ENCODE measurements around the gene CLCNKB.
A peak's percentile ranks its signal among the peaks of the same experiment; 100 is the strongest.
"Not testable (repeated sequence)": the region's sequence is repeated elsewhere in the genome, so short reads cannot be mapped to it uniquely, and the experiment has no call there.

Gene CLCNKB

DNA sequence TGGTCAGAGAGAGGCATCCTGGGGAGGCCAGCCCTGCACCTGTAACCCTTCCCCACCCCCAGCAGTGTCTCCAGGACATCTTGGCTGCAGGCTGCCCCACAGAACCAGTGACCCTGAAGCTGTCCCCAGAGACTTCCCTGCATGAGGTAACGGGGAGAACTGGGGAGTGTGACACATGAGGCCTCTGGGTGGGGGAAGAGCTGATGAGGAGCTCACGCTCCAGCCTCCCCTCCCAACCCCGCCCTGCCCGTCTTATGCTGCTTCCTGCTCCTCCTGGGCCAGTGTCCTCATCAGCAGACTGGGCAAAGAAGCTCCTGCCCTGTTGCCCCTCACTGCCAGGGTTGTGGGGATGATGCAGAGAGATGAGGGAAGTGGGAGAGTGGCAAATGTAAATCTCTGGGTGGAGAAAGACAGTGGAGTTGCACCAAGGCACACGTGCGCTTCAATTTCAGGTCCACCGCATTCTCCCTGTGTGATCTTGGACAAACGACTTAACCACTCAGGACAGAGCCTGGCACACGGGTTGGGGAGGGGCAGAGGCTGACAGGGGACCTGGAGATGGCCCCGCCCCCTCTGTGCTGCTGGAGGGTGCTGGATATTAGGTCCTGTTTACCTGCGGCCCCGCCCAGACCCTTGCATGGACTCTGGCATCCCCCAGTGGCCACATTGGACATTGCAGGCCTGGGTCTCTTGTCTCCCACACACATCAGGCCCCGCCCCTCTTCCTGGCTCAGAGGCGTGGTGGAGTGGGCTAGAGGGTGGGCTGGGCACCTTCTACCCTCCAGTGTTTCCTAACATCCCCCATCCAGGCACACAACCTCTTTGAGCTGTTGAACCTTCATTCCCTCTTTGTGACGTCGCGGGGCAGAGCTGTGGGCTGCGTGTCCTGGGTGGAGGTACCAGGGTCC is 12.3 kb downstream of the CLCNKB start:
- DNase-seq: peak in 46 of 56 donors; percentile 2 to 83 (median 42)

GRCh38 chr1:16056521-16056912 is 12.9 kb downstream of the CLCNKB start:
- DNase-seq: not testable (repeated sequence)

GRCh38 chr1:16057314-16057915 is 13.8 kb downstream of the CLCNKB start:
- not testable (repeated sequence) for DNase-seq

DNA sequence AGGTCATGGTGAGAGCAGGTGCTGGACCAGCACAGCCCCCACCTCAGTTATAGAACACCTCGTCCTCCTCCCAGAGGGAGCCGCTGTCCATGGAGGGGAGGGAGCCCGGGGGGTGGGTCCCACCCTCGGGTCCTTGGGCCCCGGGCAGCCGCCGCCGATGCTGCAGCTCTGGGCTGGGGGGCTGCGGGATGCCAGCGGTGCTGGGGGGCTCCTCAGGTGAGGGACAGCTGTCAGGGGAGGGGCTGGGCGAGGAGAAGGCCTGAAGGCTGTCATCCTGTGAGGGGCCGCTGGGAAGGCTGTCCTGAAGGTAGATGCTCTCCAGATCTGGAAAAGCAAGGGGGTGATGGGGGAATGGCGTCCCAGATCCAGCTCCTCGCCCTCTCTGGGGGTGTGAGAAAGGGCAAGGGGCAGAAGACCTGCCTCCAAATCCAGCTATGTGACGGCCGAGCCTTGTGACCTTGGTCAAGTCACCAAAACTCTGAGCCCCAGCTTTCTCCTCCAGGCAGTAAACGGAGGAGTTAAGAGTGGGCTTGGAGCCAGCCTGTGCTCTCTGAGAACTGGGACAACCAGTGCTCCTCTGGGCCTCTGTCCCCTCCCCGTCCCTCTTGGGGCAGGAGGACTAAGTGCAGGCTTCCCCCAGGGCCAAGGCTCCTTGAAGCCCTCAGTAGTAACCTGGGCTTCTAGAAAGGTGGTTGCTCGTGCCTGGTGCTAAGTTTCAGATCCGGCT is 15.0 kb downstream of the CLCNKB start:
- not testable (repeated sequence) for DNase-seq

DNA sequence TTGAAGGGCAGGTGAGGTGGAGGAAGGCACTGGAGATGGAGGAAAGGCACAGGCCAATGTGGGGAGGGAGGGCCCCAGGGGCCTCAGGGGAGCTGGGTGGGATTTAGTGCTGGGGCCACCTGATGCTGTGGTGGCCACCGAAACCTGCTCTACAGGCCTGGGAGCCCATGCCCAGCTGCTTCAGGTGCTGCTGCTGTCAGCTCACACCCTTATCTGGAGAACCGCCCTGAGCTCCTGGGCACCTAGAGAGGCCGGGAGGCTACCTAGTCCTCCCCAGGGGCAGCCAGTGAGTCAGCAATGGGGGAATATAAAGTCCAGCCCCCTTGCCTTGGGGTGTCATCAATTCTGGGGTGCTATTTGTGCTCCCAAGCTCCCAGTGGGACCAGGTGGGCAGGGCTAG is 17.7 kb downstream of the CLCNKB start:
- DNase-seq: no peak

DNA sequence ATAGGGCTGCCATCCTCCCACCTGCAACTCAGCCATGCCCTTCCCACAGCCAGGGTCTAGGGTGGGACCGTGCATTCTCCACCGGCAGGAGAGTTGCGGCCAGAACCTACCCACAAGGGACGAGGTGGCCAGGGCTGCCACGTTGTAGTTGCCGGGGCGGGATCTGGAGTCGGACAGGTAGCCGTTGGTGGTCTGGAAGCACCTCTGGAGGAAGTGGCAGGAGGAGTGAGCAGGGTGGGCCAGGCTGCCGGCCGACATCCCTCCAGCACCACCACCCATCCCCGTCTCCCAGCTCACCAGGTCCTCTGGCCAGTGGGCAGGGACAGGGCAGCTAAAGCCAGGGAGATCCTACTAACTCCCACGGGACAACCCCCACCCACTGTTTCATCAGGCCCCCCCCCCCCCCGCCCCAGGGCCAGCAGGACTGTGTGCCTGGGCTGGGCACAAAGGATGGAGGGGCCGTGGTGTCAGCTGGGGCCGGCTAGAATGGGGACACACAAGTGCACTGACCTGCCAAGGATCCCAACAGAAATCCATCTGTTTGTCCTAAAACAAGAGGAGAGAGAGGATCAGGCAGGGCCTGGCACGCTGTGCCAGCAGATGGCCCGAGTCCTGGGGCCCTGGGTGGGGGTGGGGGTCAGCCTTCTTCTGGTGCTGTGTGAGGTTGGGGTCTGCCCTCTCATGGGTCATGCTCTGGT is 18.6 kb downstream of the CLCNKB start:
- DNase-seq: peak in 6 of 56 donors; percentile 16 to 64 (median 30)

- DNase-seq: not testable (repeated sequence)
These were observed 19.1 kb downstream of the CLCNKB start for GRCh38 chr1:16062687-16063075.

DNA sequence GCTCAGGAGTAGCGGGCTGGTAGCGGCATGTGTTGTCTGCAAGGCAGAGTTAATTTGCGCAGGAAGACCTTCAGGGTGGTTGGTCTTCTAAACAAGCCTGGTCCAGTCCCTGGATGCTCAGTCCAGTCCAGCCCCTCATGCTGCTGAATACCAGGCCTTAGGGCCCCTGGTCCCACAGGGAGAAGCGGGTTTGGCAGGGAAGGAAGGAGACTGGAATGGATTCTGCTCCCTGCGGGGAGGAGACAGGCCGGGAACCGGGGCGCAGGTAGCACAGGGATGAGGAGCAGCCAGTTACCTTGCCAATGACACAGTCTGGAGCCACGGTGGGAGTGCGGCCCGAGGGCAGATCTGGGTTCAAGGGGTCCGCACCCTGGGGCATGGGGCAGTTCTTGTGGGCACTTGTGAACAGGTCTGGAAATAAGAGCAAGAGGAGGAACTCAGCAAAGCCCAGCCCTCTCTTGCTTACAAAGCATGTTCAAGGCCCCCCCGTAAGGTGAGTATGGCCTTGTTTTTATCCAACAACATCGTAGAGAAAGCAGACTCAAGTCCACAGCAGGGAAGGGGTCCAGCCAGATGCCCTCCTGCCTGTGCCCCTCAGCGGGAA is 19.7 kb downstream of the CLCNKB start:
- no peak for DNase-seq

GRCh38 chr1:16063921-16064320 is 20.3 kb downstream of the CLCNKB start:
- no peak for DNase-seq

GRCh38 chr1:16064536-16065268 is 21.1 kb downstream of the CLCNKB start:
- peak in 11 of 56 donors; percentile 10 to 47 (median 25) for DNase-seq

DNA sequence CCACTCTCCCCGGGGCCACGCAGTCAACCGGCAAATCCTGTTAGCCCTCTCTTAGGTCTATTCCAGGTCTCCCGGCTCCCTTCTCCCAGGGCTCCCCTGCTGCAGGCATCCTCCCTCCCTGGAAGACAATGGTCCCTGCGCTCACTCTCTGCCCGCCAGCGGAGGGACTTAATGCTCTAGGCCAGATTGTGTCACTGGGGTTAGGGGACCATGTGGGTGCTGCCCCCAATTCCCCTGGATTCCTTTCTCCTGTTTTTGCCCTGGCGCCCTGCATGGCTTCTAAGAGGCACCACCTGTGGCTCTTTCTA is 21.6 kb downstream of the CLCNKB start:
- no peak for DNase-seq

GRCh38 chr1:16066245-16066644 is 22.7 kb downstream of the CLCNKB start:
- no peak for DNase-seq

GRCh38 chr1:16067127-16067768 is 23.7 kb downstream of the CLCNKB start:
- peak in 12 of 56 donors; percentile 8 to 62 (median 20) for DNase-seq

DNA sequence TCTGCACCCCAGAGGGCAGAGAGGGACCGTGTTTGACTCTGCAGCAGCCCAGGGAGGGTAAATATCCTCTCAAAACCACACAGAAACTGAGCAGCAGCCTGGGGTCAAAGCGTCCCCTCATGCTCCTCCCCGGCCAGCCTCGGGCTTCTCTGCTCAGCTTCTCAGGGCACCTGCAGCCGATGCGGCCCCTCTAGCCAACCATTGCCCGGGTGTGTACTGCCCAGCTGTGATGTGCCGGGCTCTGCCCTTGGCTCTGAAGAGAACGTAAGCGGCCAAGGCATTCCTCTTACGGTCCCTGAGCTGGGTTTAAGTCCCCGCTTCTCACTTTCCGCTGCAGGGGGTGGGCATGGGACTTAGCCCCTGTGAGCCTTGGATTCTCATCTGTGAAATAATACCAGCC is 24.4 kb downstream of the CLCNKB start:
- no peak for DNase-seq

- DNase-seq: peak in 32 of 56 donors; percentile 8 to 67 (median 38)
These were observed 25.0 kb downstream of the CLCNKB start for GRCh38 chr1:16068356-16069270.

GRCh38 chr1:16070640-16071355 is 27.2 kb downstream of the CLCNKB start:
- DNase-seq: no peak

- no peak for DNase-seq
These were observed 28.0 kb downstream of the CLCNKB start for GRCh38 chr1:16071614-16072013.

DNA sequence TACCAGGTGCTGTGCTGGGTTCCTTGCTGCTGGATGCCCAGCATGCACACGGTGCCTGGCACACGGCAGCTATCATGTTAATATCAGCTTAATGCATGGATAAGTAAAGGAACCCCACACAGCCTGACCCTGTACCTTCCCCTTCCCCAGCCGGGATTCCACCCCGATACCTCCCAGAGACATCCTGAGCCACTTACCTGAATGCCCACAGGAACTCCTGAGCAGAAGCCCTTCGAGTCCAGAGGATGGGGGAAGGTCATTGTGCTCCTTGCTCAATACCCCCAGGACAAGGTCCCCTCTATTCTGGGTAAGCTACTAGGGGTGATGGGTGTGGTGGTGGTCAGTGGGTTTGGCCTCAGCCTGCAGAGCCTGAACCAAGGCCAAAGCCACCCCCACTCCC is 28.5 kb downstream of the CLCNKB start:
- no peak for DNase-seq

Data from nucleus accumbens (tissue), 56 donors.